ENCODE measurements around the gene JMJD1C. TPM values are rescaled to one million over a fixed set of nuclear protein-coding genes. Genes with fewer than 3 reads are reported as not detected.

The JMJD1C gene
- polyA plus RNA-seq, 2 of the 4 experiments (the other 2 are of a cell fraction) = 15.9 to 47.2 TPM

- FAIRE-seq (no peak), DNase-seq (ENCODE audit: low read depth in 1 of 2, low spot score in 1 of 2) (no peak), ATAC-seq (peak; percentile 60 to 70; a peak in 5 of 6 replicates)
- H3K4me2 ChIP-seq = no peak overlapping the region
- no peak overlapping the region for H3K27ac ChIP-seq
- H3K9me3 ChIP-seq = no peaks in the 10 kb centered on the region
- no peak overlapping the region for H3K4me3 ChIP-seq
- peak; percentile 37; the same call in 2 of the 3 replicates for TF ChIP-seq CTCF (IDR thresholded peaks at IDR 0.05)
- TF ChIP-seq RAD21 (conservative IDR thresholded peaks at IDR 0.05 in 1 of 2, IDR thresholded peaks at IDR 0.05 in 1 of 2) = peak; percentile 33 to 41; a peak in 4 of 5 replicates
- TF ChIP-seq CEBPB (IDR thresholded peaks at IDR 0.05) = no peak
- TF ChIP-seq SMC3 (IDR thresholded peaks at IDR 0.05) = peak; percentile 43; the same call in 1 of the 3 replicates
- 34% methylated on average over 2 of the region's 2 CpGs for WGBS (ENCODE audit: missing lambda C conversion rate)
- H3K4me1 ChIP-seq = peaks cover 45% of the 10 kb centered on the region
- ChIA-PET POLR2A (interaction anchor here (1.5 to 3.6 kb wide), 2 partner anchors 11 to 264 kb away, joined by 3 to 12 read pairs; no protein-coding TSS in a partner anchor), CTCF (interaction anchor here (0.6 to 2.5 kb wide), 8 partner anchors 12 to 462 kb away, joined by 3 to 16 read pairs (median 4); no protein-coding TSS in a partner anchor)
Observed at GRCh38 chr10:63257778-63258177, 208.0 kb downstream of the JMJD1C start.

GRCh38 chr10:63256009-63256773 lies 209.6 kb downstream of the JMJD1C start:
- FAIRE-seq (no peak), DNase-seq (ENCODE audit: low read depth in 1 of 2, low spot score in 1 of 2) (no peak), ATAC-seq (no peak)
- ChIA-PET CTCF (interaction anchor here (1.0 to 2.3 kb wide), 5 partner anchors 9 to 374 kb away, joined by 4 to 9 read pairs (median 4); no protein-coding TSS in a partner anchor), POLR2A (interaction anchor here (3.6 kb wide), 1 partner anchor 13 kb away, joined by 12 read pairs; no protein-coding TSS in a partner anchor)
- 66% methylated on average over 3 of the region's 3 CpGs for WGBS (ENCODE audit: missing lambda C conversion rate)
- Histone ChIP-seq H3K4me2 (no peak overlapping the region), H3K27ac (no peak overlapping the region), H3K4me1 (peaks cover 39% of the 10 kb centered on the region), H3K9me3 (no peaks in the 10 kb centered on the region), H3K4me3 (no peak overlapping the region)
- TF ChIP-seq BCL3 (IDR thresholded peaks at IDR 0.05) (no peak), CHD2 (IDR thresholded peaks at IDR 0.05; ENCODE audit: low read length, partially characterized antibody) (no peak), E2F6 (IDR thresholded peaks at IDR 0.05; ENCODE audit: borderline replicate concordance, low read depth) (no peak), MYC (IDR thresholded peaks at IDR 0.05; ENCODE audit: borderline replicate concordance, low read length) (no peak)

- TF ChIP-seq TP53 (CRISPR knock-in tag; IDR thresholded peaks at IDR 0.05) = no peak
- no peak for TF ChIP-seq ZSCAN20 (CRISPR knock-in tag; IDR thresholded peaks at IDR 0.05)
- no peak for TF ChIP-seq MYC (IDR thresholded peaks at IDR 0.05; ENCODE audit: borderline replicate concordance, low read length)
- no peak for TF ChIP-seq FOSL2 (IDR thresholded peaks at IDR 0.05)
- TF ChIP-seq FOSL2 (CRISPR knock-in tag; IDR thresholded peaks at IDR 0.05) = no peak
- TF ChIP-seq ZC3H11A (IDR thresholded peaks at IDR 0.05) = no peak
- no peak for TF ChIP-seq EP300 (IDR thresholded peaks at IDR 0.05)
- no peak for TF ChIP-seq GATA3 (IDR thresholded peaks at IDR 0.05; ENCODE audit: borderline replicate concordance)
- TF ChIP-seq ELK1 (IDR thresholded peaks at IDR 0.05; ENCODE audit: low read depth, low read length) = no peak
- TF ChIP-seq HDAC2 (IDR thresholded peaks at IDR 0.05) = no peak
- no peak for TF ChIP-seq RARB (CRISPR knock-in tag; IDR thresholded peaks at IDR 0.05)
- Histone ChIP-seq H3K4me2 (no peak overlapping the region), H3K4me3 (no peak overlapping the region), H3K9me3 (no peaks in the 10 kb centered on the region), H3K27ac (no peak overlapping the region), H3K4me1 (peaks cover 39% of the 10 kb centered on the region)
- FAIRE-seq (no peak), DNase-seq (ENCODE audit: low read depth in 1 of 2, low spot score in 1 of 2) (no peak), ATAC-seq (no peak)
- CTCF ChIA-PET = interaction anchor here (1.5 to 2.3 kb wide), 4 partner anchors 13 to 465 kb away, joined by 4 to 9 read pairs (median 6); no protein-coding TSS in a partner anchor
- 87% methylated on average over 4 of the region's 4 CpGs for WGBS (ENCODE audit: missing lambda C conversion rate)
- POLR2A ChIA-PET = interaction anchor here (3.6 kb wide), 1 partner anchor 14 kb away, joined by 12 read pairs; no protein-coding TSS in a partner anchor
Observed at GRCh38 chr10:63255316-63255715, 210.5 kb downstream of the JMJD1C start.
